Activated CD4-positive, alpha-beta T cell treated with anti-CD3 and anti-CD28 coated beads for 24 hours (primary cell): ENCODE data around the gene JPH4.
"Not testable (repeated sequence)": the region's sequence is repeated elsewhere in the genome, so short reads cannot be mapped to it uniquely, and the experiment has no call there.

ENCODE experiments used
- DNase-seq, 2 donors: peaks; one replicate each; pipeline ENCODE4 v3.0.0-alpha.2; 2020; ENCODE audit warnings: low read depth in 2 of 2

The JPH4 gene

GRCh38 chr14:23547924-23548323, 30.7 kb downstream of the JPH4 start:
- no peak for DNase-seq

GRCh38 chr14:23546450-23547035, 32.0 kb downstream of the JPH4 start:
- DNase-seq, result no peak

- DNase-seq, result no peak
These were observed 32.7 kb downstream of the JPH4 start for GRCh38 chr14:23545740-23546365.

GRCh38 chr14:23544511-23545447, 33.8 kb downstream of the JPH4 start:
- DNase-seq, result no peak

- no peak for DNase-seq
These were observed 35.2 kb downstream of the JPH4 start for GRCh38 chr14:23543403-23543802.

GRCh38 chr14:23542261-23542660, 36.3 kb downstream of the JPH4 start:
- DNase-seq, result no peak

GRCh38 chr14:23540141-23540469, 38.5 kb downstream of the JPH4 start:
- DNase-seq, result no peak

- DNase-seq, result no peak
These were observed 39.1 kb downstream of the JPH4 start for GRCh38 chr14:23539248-23540140.

- no peak for DNase-seq
These were observed 39.8 kb downstream of the JPH4 start for GRCh38 chr14:23538785-23539184.

GRCh38 chr14:23538050-23538718, 40.4 kb downstream of the JPH4 start:
- DNase-seq, result no peak

- DNase-seq, result no peak
These were observed 41.1 kb downstream of the JPH4 start for GRCh38 chr14:23537351-23538049.

GRCh38 chr14:23536906-23537305, 41.7 kb downstream of the JPH4 start:
- not testable (repeated sequence) for DNase-seq

GRCh38 chr14:23536494-23536893, 42.1 kb downstream of the JPH4 start:
- no peak for DNase-seq

- no peak for DNase-seq
These were observed 42.6 kb downstream of the JPH4 start for GRCh38 chr14:23535943-23536342.

GRCh38 chr14:23533652-23534435, 44.7 kb downstream of the JPH4 start:
- DNase-seq, result no peak

- DNase-seq, result no peak
These were observed 45.9 kb downstream of the JPH4 start for GRCh38 chr14:23532658-23533057.

- no peak for DNase-seq
These were observed 47.2 kb downstream of the JPH4 start for GRCh38 chr14:23531391-23531790.

- no peak for DNase-seq
These were observed 48.1 kb downstream of the JPH4 start for GRCh38 chr14:23530375-23531055.

- no peak for DNase-seq
These were observed 49.6 kb downstream of the JPH4 start for GRCh38 chr14:23529016-23529415.
